HG02763 (cell line): ENCODE data around the gene TEX264.

ENCODE experiments used
- ATAC-seq: cut with Tn5 transposase; IDR thresholded peaks from one replicate; pipeline ENCODE4 v1.9.1; 2021; ENCODE audit warnings: mild to moderate bottlenecking, moderate library complexity; ENCODE audit not compliant: unreplicated experiment

The TEX264 gene

DNA sequence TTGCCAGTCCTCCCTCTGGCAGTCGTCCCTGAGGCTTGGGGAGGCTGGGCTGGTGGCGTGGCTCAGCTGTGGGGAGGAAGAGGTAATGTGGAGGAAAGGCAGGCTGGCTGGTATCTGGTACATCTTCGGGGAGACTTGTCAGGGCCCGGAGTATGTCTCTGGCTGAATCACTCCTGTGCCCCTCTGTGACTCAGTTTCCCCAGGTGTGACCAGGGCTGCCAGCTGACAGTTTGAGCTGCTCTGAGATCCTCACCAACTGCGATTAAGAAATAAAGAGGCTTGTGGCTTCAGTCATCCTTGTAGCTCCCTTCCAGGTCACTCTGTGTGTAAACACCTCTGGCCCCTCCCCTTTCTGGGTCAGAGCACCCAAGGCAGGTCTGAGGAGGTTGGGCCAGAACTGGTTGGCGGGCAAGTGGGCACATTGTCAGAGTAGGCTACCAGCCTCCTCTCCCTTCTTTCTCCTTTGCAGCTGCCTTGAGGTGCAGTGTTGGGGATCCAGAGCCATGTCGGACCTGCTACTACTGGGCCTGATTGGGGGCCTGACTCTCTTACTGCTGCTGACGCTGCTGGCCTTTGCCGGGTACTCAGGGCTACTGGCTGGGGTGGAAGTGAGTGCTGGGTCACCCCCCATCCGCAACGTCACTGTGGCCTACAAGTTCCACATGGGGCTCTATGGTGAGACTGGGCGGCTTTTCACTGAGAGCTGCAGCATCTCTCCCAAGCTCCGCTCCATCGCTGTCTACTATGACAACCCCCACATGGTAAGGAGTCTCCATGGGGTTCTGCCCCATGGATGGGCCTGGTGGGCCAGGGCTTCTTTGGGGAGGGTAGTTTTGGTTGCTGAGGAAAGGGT lies 3.0 kb downstream of the TEX264 start:
- no peak for ATAC-seq

GRCh38 chr3:51675201-51675611 lies 4.2 kb downstream of the TEX264 start:
- ATAC-seq = no peak

- no peak for ATAC-seq
Observed at GRCh38 chr3:51676102-51676640, 5.1 kb downstream of the TEX264 start.

DNA sequence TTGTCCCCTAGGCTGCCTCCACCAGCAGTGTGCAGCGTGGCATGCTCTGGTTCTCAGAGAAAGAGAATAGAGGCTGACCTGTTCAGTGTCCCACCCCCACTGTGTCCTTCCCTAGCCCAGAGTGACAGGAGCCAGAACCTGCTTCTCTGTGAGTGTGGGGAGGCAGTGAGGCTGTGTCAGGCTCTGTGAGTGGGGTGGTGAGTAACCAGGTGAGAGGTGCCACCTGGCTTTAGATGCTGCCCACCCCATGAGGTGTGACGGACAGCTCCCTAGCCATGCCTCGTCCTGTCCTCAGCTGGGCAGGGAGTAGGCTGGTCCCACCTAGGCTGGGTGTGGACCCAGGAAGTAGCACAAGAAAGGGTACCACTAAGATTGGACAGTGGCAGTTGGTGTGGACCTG lies 6.3 kb downstream of the TEX264 start:
- ATAC-seq = no peak

GRCh38 chr3:51678186-51678585 lies 7.1 kb downstream of the TEX264 start:
- no peak for ATAC-seq

DNA sequence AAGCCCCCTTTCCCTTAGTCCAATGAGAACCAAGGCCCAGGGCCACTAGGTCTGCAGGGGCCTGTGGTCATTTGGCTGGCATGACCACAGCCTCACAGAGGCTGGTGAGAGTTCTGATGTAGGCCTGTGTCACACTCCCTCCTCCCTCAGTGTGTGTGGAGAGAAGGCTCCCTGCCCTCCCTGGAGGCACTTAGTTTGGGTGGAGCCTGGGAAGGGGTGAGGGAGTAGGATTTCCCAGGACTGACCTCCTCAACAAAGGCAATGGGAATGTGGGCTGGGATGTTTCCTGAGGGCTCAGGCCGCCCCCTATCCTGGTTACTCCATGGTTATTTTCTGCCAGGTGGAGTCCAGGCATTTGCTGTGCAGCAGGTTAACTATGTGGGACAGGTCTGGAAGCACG lies 7.6 kb downstream of the TEX264 start:
- ATAC-seq = no peak

- no peak for ATAC-seq
Observed at GRCh38 chr3:51679318-51679717, 8.3 kb downstream of the TEX264 start.

DNA sequence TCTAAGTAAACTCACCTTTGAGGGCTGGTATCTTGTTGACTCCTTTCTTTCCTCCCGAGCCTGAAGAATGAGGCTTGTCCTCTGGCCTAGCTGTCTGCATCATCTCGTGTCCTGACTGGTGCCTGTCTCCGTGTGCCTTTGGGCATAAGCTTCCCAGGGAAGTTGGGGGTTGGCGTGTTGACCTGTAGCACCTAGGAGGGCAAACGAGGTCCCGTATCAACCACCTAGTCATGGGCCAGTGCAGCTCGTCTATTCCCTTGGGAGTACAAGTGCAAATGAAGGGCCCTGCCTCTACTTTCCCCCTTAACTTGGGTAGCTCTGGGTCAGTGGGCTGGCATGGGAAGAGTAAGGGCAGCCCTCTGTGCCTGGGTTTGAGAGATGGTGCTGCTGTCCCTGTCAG lies 8.7 kb downstream of the TEX264 start:
- no peak for ATAC-seq

DNA sequence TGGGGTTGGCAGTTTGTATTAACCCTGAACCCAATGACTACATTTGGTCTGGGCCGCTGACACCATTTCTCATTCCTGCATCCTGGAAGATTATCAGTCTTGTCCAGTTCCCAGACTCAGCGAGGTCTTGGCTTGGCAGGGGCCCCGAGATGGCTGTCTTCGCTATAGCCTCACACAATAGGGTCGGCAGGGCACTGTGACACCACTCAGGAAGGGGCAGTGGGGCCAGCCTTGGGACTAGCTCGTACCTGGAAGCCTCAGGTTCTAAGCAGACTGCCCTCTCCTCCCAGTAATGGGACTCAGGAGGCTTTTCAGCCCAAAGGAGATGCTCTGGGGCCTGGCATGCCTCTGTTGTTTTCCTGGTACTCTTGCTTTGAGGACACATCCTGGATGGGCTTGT lies 9.1 kb downstream of the TEX264 start:
- ATAC-seq = no peak

DNA sequence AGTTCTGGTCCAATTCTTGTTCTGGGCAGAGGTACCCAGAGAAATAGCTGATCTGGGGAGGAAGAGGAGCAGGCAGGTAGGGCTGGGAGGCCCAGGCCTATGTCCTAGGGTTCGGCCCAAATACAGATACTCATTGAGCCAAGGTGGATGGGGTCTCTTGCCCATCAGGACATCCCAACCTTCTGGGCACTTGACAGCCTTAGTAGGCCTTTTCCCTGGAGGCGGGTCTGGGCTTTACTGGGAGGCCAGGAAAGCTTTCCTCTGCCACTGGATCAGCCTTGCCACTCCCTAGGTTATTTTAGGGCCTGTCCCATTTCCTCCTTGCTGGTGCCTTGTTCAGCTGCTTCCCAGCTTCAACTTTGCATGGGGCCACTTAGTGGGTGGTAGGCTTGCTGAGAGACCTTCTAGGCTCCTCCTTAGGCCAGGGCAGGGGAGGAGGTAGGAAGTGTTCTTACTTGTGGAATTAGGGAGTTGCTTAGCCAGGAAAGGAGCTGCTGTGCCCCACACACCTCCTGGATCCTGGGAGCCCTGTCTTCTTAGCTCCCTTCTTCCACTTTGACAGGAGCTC lies 9.7 kb downstream of the TEX264 start:
- ATAC-seq = no peak

DNA sequence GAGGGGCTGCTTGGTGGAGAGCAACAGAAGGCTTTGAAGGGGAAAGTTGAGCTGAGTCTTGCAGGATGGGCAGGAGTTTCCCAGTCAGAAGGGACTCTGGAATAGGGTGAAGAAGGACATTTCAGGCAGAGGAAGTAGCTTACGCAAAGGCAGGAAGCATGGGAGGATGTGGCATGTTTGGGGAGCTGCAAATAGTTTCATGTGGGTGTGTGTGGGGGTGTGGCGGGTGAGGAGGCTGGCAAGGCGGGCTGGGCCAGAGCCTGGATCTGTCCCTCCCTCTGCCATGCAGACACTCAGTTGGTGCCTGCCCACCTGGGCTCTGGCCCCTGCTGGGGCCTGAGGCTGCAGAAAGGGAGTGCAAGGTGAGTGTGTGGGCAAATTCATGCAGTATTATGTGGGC lies 10.4 kb downstream of the TEX264 start:
- no peak for ATAC-seq

DNA sequence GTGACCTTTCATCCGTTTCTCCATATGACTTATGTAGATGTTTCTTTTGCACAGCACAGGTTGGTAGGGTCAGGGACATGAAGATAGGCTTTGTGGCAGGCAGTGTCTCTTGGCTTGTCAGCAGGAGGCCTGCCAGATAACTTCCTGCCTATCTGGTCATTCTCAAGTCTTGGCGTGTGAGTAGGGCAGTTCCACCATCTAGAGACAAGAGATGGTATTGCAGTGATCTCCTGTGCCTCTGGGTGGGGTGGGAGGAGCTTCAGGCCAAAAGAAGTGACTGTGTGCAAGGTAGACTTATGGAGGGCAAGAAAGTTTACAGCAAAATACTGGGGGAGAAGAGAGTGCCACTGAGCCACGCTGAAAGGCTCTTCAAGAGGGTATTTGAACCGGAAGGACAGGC lies 11.0 kb downstream of the TEX264 start:
- ATAC-seq = peak; percentile 78

GRCh38 chr3:51682526-51682925 lies 11.5 kb downstream of the TEX264 start:
- ATAC-seq = no peak

DNA sequence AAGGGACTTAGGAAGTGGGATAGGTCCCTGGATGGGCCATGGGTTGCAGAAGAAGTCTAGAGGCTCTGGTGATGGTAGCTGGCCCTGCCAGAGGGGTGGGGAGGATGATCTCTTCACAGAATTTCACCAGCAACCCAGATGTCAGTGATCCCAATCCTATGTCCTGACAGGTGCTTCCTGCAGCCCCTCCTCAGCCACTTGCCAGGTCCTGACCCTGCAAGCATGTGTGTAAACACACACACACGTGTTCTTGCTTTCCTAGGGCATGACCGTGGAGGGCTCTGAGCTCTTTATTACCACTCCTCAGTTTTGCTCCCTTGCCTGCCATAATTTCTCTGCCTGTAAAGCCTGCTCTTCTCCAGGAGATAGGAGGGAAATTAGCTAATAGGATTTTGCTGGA lies 12.5 kb downstream of the TEX264 start:
- no peak for ATAC-seq

DNA sequence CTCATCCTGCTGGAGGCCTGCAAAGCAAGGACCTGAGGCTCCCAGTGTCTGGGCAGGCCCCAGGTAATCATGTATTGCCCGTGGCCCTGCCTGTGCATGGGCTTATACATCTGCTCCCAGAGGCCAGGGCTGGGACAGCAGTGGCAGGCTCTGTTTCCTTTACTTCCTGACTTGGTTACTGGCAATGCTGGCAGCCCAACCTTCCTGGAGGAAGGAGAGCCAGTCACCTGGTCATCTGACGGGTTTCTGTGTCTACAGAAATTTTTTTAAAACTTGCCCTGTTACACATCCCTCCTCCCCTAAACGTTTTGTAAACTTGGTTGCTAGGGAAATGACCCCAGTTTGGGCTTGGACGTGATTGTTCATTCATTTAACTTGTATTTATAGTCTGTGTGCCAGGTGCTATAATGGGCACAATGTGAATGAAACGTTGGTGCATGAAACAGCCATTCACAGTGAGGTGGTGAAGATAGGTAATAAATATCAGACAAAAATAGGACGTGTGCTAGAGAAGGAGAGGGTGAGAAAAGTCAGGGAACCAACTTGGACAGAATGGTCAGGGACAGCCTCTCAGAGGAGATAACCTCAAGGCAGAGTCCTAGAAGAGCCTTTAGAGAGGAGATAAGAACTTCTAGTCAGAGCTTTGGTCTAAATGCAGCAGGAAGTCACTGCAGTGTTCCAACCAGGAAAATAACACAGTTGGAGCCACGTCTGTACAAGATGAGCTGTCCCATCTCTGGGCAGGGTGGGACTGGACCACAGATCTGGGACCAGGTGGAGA lies 14.1 kb downstream of the TEX264 start:
- no peak for ATAC-seq

DNA sequence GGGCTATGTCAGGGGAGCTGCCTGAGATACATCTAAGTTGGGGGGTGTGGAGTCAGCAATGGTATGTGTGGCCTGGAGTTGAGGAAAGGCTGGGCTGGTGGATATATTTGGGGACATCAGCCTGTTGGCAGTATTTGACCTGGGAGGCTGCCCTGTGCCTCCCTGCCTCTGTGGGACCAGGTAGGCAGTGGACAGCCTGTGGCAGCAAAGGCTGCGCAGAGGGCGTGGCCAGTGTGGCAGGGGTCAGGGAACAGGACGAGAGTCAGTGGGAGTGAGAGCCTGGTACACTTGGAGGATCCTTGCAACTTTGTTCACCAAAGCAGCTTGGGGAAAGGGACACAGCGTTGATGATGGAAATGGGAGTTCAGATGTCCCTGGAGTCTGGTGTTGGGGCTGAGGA lies 15.0 kb downstream of the TEX264 start:
- no peak for ATAC-seq

- ATAC-seq = peak; percentile 46
Observed at GRCh38 chr3:51686512-51687215, 15.6 kb downstream of the TEX264 start.

DNA sequence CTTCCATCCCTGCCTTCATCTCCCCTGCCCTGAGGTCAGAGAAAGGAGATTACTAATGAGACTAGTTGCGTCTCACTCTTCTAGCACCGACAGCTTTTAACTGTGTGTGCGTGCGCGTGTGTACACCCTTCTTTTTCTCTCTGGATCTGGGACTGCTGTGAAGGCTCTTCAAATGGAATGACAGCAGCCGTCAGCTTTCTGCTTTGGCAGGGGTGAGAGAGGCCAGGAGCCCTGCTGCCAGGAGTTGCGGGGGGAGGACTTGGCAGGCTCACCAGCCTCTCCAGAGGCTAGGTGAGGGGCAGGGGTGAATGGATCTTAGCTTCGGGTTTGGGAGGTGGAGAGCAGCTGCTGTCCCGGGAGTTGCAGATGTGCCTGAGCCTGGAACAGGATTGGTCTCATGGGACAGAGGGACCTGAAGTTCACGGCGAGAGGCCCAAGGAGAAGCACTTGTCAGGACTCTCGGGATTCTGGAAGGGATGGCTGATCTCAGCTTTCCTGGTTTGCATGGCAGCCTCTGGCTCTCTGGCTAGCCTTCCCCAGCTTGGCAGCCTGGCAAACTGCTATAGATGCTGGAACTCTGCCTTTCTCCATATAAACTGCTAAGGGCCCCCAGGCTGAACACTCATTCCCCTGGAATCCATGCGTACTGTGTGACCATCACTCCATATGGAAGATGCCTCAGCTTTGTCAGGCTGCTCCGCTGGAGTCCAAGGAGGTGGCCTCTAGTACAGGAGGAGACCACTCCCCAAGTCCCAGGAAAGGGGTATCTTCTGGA lies 16.6 kb downstream of the TEX264 start:
- no peak for ATAC-seq

GRCh38 chr3:51688206-51688600 lies 17.2 kb downstream of the TEX264 start:
- ATAC-seq = no peak

DNA sequence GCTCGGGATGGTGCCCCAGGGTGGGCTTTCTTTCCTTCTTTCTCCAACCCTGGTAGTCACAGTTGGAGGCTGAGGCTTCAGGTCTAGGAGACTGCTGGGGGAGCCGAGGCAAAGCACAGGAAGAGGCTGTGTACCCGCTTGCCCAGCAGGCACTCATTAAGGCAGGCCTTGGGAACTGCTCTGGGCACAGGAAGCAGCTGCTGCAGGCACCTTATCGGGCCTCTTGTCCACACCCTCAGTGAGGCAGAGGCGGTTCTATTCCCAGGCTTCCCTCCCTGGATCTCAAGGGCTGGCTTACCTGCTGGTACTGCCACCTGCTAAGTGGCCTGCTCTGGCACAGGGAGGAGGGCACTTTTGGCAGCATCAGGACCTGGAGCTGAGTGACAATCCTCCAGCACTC lies 20.0 kb downstream of the TEX264 start:
- ATAC-seq = no peak
